GM12878 (cell line): ENCODE data around the gene DMRTA2. TPM values are rescaled to one million over a fixed set of nuclear protein-coding genes. Genes with fewer than 3 reads are reported as not detected.

ENCODE experiments used
- ATAC-seq: fragments of 200-7000 bp; cut with Tn5 transposase; 3 replicates; pipeline ENCODE4 v1.9.1; 2020; ENCODE audit warnings: mild to moderate bottlenecking, moderate library complexity
- BruUV-seq: library from RNA; stranded (reverse); fragments of 400-500 nt; replicated peaks from 2 replicates; lab custom pipeline; 2021; lab: Mats Ljungman, UMichigan
- CTCF ChIA-PET: fragments of 300-600 bp; sonication (Branson Sonifier 250); formaldehyde crosslinking; extraction: SDS; loops from one replicate; lab custom pipeline; 2021; ENCODE audit warnings: inconsistent platforms; lab: Yijun Ruan, JAX
- POLR2A ChIA-PET: fragments of 350-600 bp; formaldehyde crosslinking; extraction: SDS; loops from one replicate; lab custom pipeline; 2021; ENCODE audit warnings: inconsistent platforms; lab: Charles Lee
- RAD21 ChIA-PET: fragments of 300-600 bp; sonication (Branson Sonifier 250); formaldehyde crosslinking; loops from one replicate; lab custom pipeline; 2023; ENCODE audit warnings: antibody characterized with exemption; ENCODE audit not compliant: unreplicated experiment; lab: Charles Lee
- SMC1A ChIA-PET: fragments of 300-600 bp; sonication (Branson Sonifier 250); formaldehyde crosslinking; loops from one replicate; lab custom pipeline; 2023; ENCODE audit not compliant: unreplicated experiment, uncharacterized antibody; lab: Charles Lee
- DNase-seq: peaks from one replicate; pipeline ENCODE4 v3.0.0-alpha.2; 2011; ENCODE audit warnings: low read depth, low spot score
- FAIRE-seq: peaks from 3 replicates; lab custom pipeline; 2011; peaks lifted over from hg19 to GRCh38; lab: Jason Lieb, UNC
- H2AFZ ChIP-seq: 2 replicates; pipeline ENCODE4 v1.6.0; 2011; ENCODE audit warnings: low read depth, low read length, control low read depth; ENCODE audit not compliant: control insufficient read depth
- H3K27ac ChIP-seq: 2 replicates; pipeline ENCODE4 v1.5.1; 2011; ENCODE audit warnings: control low read depth; ENCODE audit not compliant: control insufficient read depth, insufficient read depth
- H3K27me3 ChIP-seq, 2 experiments: replicated peaks in 1 of 2; 2 replicates each; pipeline versions ENCODE4 v1.6.0 to v1.6.1; 2011; ENCODE audit warnings: low read length in 1 of 2; ENCODE audit not compliant: control insufficient read depth in 2 of 2, insufficient read depth in 2 of 2
- H3K36me3 ChIP-seq, 2 experiments: 2 replicates each; pipeline ENCODE4 v1.5.1; 2011; ENCODE audit warnings: low read length in 1 of 2; ENCODE audit not compliant: control insufficient read depth in 2 of 2, insufficient read depth in 2 of 2
- H3K4me1 ChIP-seq: 2 replicates; pipeline ENCODE4 v1.6.1; 2011; ENCODE audit warnings: mild to moderate bottlenecking, low read length, moderate library complexity, mixed read lengths; ENCODE audit not compliant: control insufficient read depth, insufficient read depth
- H3K4me2 ChIP-seq: 2 replicates; pipeline ENCODE4 v1.6.0; 2011; ENCODE audit warnings: control low read depth; ENCODE audit not compliant: control insufficient read depth, insufficient read depth
- H3K4me3 ChIP-seq: fragments of 200-600 bp; sonication (generic); 2 replicates; pipeline ENCODE4 v1.5.1; 2016
- H3K79me2 ChIP-seq: 2 replicates; pipeline ENCODE4 v1.6.0; 2011; ENCODE audit warnings: low read length; ENCODE audit not compliant: control insufficient read depth, insufficient read depth
- H3K9ac ChIP-seq: 2 replicates; pipeline ENCODE4 v1.8.0; 2011; ENCODE audit warnings: low read length, control low read depth, mixed read lengths; ENCODE audit not compliant: control insufficient read depth, insufficient read depth
- H3K9me3 ChIP-seq: replicated peaks from 3 replicates; pipeline ENCODE4 v1.5.1; 2011; ENCODE audit warnings: mild to moderate bottlenecking, low read length; ENCODE audit not compliant: control insufficient read depth, insufficient read depth
- H4K20me1 ChIP-seq: 2 replicates; pipeline ENCODE4 v1.6.0; 2011; ENCODE audit not compliant: control insufficient read depth, insufficient read depth
- BRCA1 ChIP-seq: IDR thresholded peaks from 2 replicates; pipeline ENCODE4 v1.6.1; 2011; ENCODE audit warnings: low read depth, low read length, improper control_type of control experiment
- CEBPZ ChIP-seq: fragments of 150-350 bp; IDR thresholded peaks from 2 replicates; pipeline ENCODE4 v1.6.1; 2016; ENCODE audit warnings: low read depth, low read length
- CUX1 ChIP-seq: IDR thresholded peaks from 2 replicates; pipeline ENCODE4 v1.6.1; 2012; ENCODE audit warnings: improper control_type of control experiment, low read depth, low read length; ENCODE audit not compliant: insufficient replicate concordance
- EGR1 ChIP-seq, 2 experiments: IDR thresholded peaks; 1 replicate in 1 of 2; 2 replicates in 1 of 2; pipeline ENCODE4 v1.6.1; 2011 to 2012; ENCODE audit warnings: low read depth in 2 of 2, low read length in 2 of 2, borderline replicate concordance in 1 of 2, mild to moderate bottlenecking in 1 of 2, moderate library complexity in 1 of 2
- ETV6 ChIP-seq, 2 experiments: fragments of 450-650 bp in 1 of 2; IDR thresholded peaks in 1 of 2; conservative IDR thresholded peaks in 1 of 2; 2 replicates each; pipeline ENCODE4 v1.6.1; 2014; ENCODE audit warnings: antibody characterized with exemption in 1 of 2, borderline replicate concordance in 1 of 2, low read depth in 1 of 2, mild to moderate bottlenecking in 1 of 2, moderate library complexity in 1 of 2
- GATAD2B ChIP-seq: fragments of 450-650 bp; conservative IDR thresholded peaks from 2 replicates; pipeline ENCODE4 v1.6.1; 2017; ENCODE audit warnings: low read depth, mild to moderate bottlenecking, moderate library complexity
- MTA2 ChIP-seq: fragments of 450-650 bp; IDR thresholded peaks from 2 replicates; pipeline ENCODE4 v1.6.1; 2016; ENCODE audit warnings: low read depth, mild to moderate bottlenecking, moderate library complexity
- NKRF ChIP-seq: fragments of 450-650 bp; conservative IDR thresholded peaks from 2 replicates; pipeline ENCODE4 v1.6.1; 2017; ENCODE audit warnings: mild to moderate bottlenecking, moderate library complexity
- TCF3 ChIP-seq: IDR thresholded peaks from 2 replicates; pipeline ENCODE4 v1.6.1; 2012; ENCODE audit warnings: low read depth, mild to moderate bottlenecking, low read length, borderline replicate concordance; ENCODE audit not compliant: insufficient read depth
- WGBS: methylation state at CpG from one replicate; pipeline ENCODE4 v1.1.6; 2016; ENCODE audit warnings: low lambda C conversion rate; ENCODE audit not compliant: insufficient replicate concordance, insufficient coverage; ENCODE audit errors: missing lambda C conversion rate; 5-methylcytosine and 5-hydroxymethylcytosine counted together
- in situ Hi-C: fragments of 300-500 bp; cut with MboI; formaldehyde crosslinking; loops from 9 replicates; pipeline ENCODE4 v1.14.3; 2018; ENCODE audit warnings: mixed read lengths
- intact Hi-C: fragments of 100-400 bp; cut with micrococcal nuclease; formaldehyde crosslinking; loops from one replicate; pipeline ENCODE4 v1.14.2; 2022; ENCODE audit not compliant: unreplicated experiment
- polyA plus RNA-seq, 11 experiments: library from polyadenylated mRNA; depleted of rRNA in 4 of 11; unstranded in 6 of 11; stranded (reverse) in 5 of 11; fragments of >200 nt; fragmentation: Nextera tagmentation in 4 of 11; fragmentation: Illumina TruSeq in 1 of 11; extraction: Ambion mirVana in 4 of 11; extraction: Trizol in 1 of 11; gene quantifications; 1 replicate in 1 of 11; 2 replicates in 10 of 11; pipeline versions ENCODE4 v1.2.1 to v1.2.3, GENCODE V29; 2011 to 2016; ENCODE audit warnings: inconsistent platforms in 2 of 11, missing spikeins in 2 of 11, low read depth in 1 of 11
- total RNA-seq, 4 experiments: library from RNA; depleted of rRNA in 3 of 4; stranded (reverse); fragments of >200 nt in 3 of 4; fragmentation: Illumina TruSeq in 1 of 4; extraction: Trizol in 1 of 4; gene quantifications; 2 replicates each; pipeline versions ENCODE4 v1.2.1 to v1.2.3, GENCODE V29; 2013 to 2021

Gene DMRTA2
- total and polyA plus RNA-seq, 10 of the 15 experiments (the other 5 are each of a cell fraction or from before 2014, with no cell fraction given) = not detected

GRCh38 chr1:50450861-50451653 is 27.8 kb upstream of the DMRTA2 start (continued):
- TF ChIP-seq CUX1 = no peak
- TF ChIP-seq, all 136 proteins: peak for 0

- no peaks in the 10 kb centered on the region for H3K36me3 ChIP-seq
- H3K9me3 ChIP-seq = no peaks in the 10 kb centered on the region
- no peaks in the 10 kb centered on the region for H4K20me1 ChIP-seq
- no peaks in the 10 kb centered on the region for H3K27me3 ChIP-seq
- no peak for ATAC-seq
- intact Hi-C loops = no loop called here
- CTCF ChIA-PET = interaction anchor here (1.7 kb wide), 1 partner anchor 10 kb away, joined by 4 read pairs; no protein-coding TSS in a partner anchor
- RAD21 ChIA-PET = no interaction called here
- no peak for FAIRE-seq
- in situ Hi-C loops = no loop called here
- H3K79me2 ChIP-seq = no peaks in the 10 kb centered on the region
- H3K4me3 ChIP-seq = no peak overlapping the region
- no peaks in the 10 kb centered on the region for H3K4me1 ChIP-seq
- no peak overlapping the region for H3K4me2 ChIP-seq
- no peak overlapping the region for H3K27ac ChIP-seq
- SMC1A ChIA-PET = no interaction called here
- no peak overlapping the region for H3K9ac ChIP-seq
- POLR2A ChIA-PET = no interaction called here
- WGBS = 94% methylated on average over 1 of the region's 1 CpG
- no peak for DNase-seq
- H2AFZ ChIP-seq = no peak overlapping the region
- no TSS peak for BruUV-seq
- no peak for TF ChIP-seq NKRF
- TF ChIP-seq EGR1 (IDR thresholded peaks at IDR 0.05; ENCODE audit: borderline replicate concordance in 1 of 2, low read depth in 2 of 2, low read length in 2 of 2) = no peak
- TF ChIP-seq CEBPZ = no peak
- no peak for TF ChIP-seq TCF3
- TF ChIP-seq ETV6 (conservative IDR thresholded peaks at IDR 0.05 in 1 of 2, IDR thresholded peaks at IDR 0.05 in 1 of 2; ENCODE audit: borderline replicate concordance in 1 of 2, low read depth in 1 of 2) = no peak
- TF ChIP-seq GATAD2B = no peak
- TF ChIP-seq MTA2 = no peak
- TF ChIP-seq BRCA1 = no peak
Observed at GRCh38 chr1:50447961-50448360, 24.7 kb upstream of the DMRTA2 start.
